Panc1 (cell line): ENCODE measurements around the gene COPS7A.

Source experiments
- POLR2AphosphoS5 ChIP-seq: IDR thresholded peaks from 2 replicates; pipeline ENCODE4 v1.6.1; 2012; ENCODE audit warnings: mild to moderate bottlenecking, low read depth, low read length, moderate library complexity
- SIN3A ChIP-seq: IDR thresholded peaks from 2 replicates; pipeline ENCODE4 v1.6.1; 2012; ENCODE audit warnings: low read depth, mild to moderate bottlenecking, low read length, moderate library complexity, borderline replicate concordance; ENCODE audit not compliant: insufficient read depth
- TF ChIP-seq, protein P1 (sequence below): fragments of 450-650 bp; IDR thresholded peaks from 2 replicates; pipeline ENCODE4 v1.5.1; 2017; ENCODE audit warnings: mild to moderate bottlenecking

GRCh38 chr12:6722863-6723262, 983 bp upstream of the COPS7A start:
- TF ChIP-seq, protein P1, sequence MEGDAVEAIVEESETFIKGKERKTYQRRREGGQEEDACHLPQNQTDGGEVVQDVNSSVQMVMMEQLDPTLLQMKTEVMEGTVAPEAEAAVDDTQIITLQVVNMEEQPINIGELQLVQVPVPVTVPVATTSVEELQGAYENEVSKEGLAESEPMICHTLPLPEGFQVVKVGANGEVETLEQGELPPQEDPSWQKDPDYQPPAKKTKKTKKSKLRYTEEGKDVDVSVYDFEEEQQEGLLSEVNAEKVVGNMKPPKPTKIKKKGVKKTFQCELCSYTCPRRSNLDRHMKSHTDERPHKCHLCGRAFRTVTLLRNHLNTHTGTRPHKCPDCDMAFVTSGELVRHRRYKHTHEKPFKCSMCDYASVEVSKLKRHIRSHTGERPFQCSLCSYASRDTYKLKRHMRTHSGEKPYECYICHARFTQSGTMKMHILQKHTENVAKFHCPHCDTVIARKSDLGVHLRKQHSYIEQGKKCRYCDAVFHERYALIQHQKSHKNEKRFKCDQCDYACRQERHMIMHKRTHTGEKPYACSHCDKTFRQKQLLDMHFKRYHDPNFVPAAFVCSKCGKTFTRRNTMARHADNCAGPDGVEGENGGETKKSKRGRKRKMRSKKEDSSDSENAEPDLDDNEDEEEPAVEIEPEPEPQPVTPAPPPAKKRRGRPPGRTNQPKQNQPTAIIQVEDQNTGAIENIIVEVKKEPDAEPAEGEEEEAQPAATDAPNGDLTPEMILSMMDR = no peak
- TF ChIP-seq SIN3A = no peak
- TF ChIP-seq POLR2AphosphoS5 = no peak
